ENCODE measurements around the gene HESX1. TPM values are rescaled to one million over a fixed set of nuclear protein-coding genes. Genes with fewer than 3 reads are reported as not detected.

HESX1 gene
- total and polyA plus RNA-seq, 2 of the 13 experiments (the other 11 are each of a cell fraction or from before 2014, with no cell fraction given) = 0.57 to 0.75 TPM

GRCh38 chr3:57227204-57227929 lies 27.6 kb upstream of the HESX1 start, which contains the start of gene APPL1 (continued):
- TF ChIP-seq, protein P1, sequence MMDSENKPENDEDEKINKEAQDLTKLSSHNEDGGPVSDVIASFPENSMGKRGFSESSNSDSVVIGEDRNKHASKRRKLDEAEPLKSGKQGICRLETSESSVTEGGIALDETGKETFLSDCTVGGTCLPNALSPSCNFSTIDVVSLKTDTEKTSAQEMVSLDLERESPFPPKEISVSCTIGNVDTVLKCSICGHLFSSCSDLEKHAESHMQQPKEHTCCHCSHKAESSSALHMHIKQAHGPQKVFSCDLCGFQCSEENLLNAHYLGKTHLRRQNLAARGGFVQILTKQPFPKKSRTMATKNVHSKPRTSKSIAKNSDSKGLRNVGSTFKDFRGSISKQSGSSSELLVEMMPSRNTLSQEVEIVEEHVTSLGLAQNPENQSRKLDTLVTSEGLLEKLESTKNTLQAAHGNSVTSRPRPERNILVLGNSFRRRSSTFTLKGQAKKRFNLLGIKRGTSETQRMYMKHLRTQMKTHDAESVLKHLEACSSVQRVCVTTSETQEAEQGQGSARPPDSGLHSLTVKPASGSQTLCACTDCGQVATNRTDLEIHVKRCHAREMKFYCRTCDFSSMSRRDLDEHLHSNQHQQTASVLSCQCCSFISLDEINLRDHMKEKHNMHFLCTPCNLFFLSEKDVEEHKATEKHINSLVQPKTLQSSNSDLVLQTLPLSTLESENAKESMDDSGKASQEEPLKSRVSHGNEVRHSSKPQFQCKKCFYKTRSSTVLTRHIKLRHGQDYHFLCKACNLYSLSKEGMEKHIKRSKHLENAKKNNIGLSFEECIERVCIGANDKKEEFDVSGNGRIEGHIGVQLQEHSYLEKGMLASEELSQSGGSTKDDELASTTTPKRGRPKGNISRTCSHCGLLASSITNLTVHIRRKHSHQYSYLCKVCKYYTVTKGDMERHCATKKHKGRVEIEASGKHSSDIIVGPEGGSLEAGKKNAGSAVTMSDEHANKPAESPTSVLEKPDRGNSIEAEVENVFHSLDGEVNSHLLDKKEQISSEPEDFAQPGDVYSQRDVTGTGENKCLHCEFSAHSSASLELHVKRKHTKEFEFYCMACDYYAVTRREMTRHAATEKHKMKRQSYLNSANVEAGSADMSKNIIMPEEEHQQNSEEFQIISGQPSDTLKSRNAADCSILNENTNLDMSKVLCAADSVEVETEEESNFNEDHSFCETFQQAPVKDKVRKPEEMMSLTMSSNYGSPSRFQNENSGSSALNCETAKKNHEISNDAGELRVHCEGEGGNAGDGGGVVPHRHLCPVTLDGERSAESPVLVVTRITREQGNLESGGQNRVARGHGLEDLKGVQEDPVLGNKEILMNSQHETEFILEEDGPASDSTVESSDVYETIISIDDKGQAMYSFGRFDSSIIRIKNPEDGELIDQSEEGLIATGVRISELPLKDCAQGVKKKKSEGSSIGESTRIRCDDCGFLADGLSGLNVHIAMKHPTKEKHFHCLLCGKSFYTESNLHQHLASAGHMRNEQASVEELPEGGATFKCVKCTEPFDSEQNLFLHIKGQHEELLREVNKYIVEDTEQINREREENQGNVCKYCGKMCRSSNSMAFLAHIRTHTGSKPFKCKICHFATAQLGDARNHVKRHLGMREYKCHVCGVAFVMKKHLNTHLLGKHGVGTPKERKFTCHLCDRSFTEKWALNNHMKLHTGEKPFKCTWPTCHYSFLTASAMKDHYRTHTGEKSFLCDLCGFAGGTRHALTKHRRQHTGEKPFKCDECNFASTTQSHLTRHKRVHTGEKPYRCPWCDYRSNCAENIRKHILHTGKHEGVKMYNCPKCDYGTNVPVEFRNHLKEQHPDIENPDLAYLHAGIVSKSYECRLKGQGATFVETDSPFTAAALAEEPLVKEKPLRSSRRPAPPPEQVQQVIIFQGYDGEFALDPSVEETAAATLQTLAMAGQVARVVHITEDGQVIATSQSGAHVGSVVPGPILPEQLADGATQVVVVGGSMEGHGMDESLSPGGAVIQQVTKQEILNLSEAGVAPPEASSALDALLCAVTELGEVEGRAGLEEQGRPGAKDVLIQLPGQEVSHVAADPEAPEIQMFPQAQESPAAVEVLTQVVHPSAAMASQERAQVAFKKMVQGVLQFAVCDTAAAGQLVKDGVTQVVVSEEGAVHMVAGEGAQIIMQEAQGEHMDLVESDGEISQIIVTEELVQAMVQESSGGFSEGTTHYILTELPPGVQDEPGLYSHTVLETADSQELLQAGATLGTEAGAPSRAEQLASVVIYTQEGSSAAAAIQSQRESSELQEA (CRISPR knock-in tag; IDR thresholded peaks at IDR 0.05; ENCODE audit: not compliant biosample characterization) = peak; percentile 84
- TF ChIP-seq ETV5 (CRISPR knock-in tag; IDR thresholded peaks at IDR 0.05; ENCODE audit: borderline replicate concordance) (peak; percentile 69), ATAD3A (CRISPR knock-in tag; IDR thresholded peaks at IDR 0.05) (no peak), POLR2AphosphoS5 (IDR thresholded peaks at IDR 0.05; ENCODE audit: low read depth, low read length) (peak; percentile 87), ZBTB7B (CRISPR knock-in tag; IDR thresholded peaks at IDR 0.05) (no peak), ZNF143 (CRISPR knock-in tag; IDR thresholded peaks at IDR 0.05) (peak; percentile 35; the same call in 1 of the 2 replicates), ZNF331 (CRISPR knock-in tag; IDR thresholded peaks at IDR 0.05) (peak; percentile 47; the same call in 1 of the 2 replicates), SRSF4 (IDR thresholded peaks at IDR 0.05; ENCODE audit: low read depth, low read length, poor library complexity, severe bottlenecking) (no peak), DMAP1 (CRISPR knock-in tag; IDR thresholded peaks at IDR 0.05) (peak; percentile 40; the same call in 1 of the 2 replicates), ZNF501 (CRISPR knock-in tag; IDR thresholded peaks at IDR 0.05) (peak; percentile 84), ELF1 (CRISPR knock-in tag; IDR thresholded peaks at IDR 0.05) (peak; percentile 30; the same call in 1 of the 2 replicates), ZNF709 (CRISPR knock-in tag; IDR thresholded peaks at IDR 0.05) (peak; percentile 68; the same call in 1 of the 2 replicates), SMYD3 (CRISPR knock-in tag; IDR thresholded peaks at IDR 0.05) (peak; percentile 65; the same call in 1 of the 2 replicates)
- TF ChIP-seq, protein P2, sequence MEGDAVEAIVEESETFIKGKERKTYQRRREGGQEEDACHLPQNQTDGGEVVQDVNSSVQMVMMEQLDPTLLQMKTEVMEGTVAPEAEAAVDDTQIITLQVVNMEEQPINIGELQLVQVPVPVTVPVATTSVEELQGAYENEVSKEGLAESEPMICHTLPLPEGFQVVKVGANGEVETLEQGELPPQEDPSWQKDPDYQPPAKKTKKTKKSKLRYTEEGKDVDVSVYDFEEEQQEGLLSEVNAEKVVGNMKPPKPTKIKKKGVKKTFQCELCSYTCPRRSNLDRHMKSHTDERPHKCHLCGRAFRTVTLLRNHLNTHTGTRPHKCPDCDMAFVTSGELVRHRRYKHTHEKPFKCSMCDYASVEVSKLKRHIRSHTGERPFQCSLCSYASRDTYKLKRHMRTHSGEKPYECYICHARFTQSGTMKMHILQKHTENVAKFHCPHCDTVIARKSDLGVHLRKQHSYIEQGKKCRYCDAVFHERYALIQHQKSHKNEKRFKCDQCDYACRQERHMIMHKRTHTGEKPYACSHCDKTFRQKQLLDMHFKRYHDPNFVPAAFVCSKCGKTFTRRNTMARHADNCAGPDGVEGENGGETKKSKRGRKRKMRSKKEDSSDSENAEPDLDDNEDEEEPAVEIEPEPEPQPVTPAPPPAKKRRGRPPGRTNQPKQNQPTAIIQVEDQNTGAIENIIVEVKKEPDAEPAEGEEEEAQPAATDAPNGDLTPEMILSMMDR (CRISPR knock-in tag; IDR thresholded peaks at IDR 0.05) = no peak
- TF ChIP-seq, protein P3, sequence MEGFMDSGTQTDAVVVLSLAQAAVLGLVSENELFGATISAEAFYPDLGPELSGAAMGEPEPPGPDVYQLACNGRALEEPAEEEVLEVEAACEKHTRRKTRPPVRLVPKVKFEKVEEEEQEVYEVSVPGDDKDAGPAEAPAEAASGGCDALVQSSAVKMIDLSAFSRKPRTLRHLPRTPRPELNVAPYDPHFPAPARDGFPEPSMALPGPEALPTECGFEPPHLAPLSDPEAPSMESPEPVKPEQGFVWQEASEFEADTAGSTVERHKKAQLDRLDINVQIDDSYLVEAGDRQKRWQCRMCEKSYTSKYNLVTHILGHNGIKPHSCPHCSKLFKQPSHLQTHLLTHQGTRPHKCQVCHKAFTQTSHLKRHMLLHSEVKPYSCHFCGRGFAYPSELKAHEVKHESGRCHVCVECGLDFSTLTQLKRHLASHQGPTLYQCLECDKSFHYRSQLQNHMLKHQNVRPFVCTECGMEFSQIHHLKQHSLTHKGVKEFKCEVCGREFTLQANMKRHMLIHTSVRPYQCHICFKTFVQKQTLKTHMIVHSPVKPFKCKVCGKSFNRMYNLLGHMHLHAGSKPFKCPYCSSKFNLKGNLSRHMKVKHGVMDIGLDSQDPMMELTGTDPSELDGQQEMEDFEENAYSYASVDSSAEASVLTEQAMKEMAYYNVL (CRISPR knock-in tag; IDR thresholded peaks at IDR 0.05; ENCODE audit: borderline replicate concordance) = peak; percentile 43; the same call in 1 of the 2 replicates
- TF ChIP-seq, protein P4, sequence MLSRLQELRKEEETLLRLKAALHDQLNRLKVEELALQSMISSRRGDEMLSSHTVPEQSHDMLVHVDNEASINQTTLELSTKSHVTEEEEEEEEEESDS (CRISPR knock-in tag; IDR thresholded peaks at IDR 0.05; ENCODE audit: borderline replicate concordance) = peak; percentile 92; the same call in 1 of the 2 replicates
